GM12864 (cell line): ENCODE measurements around the gene DMTF1.
A peak's percentile ranks its signal among the peaks of the same experiment; 100 is the strongest.

Experiments
- DNase-seq: peaks from one replicate; pipeline ENCODE4 v3.0.0-alpha.2; 2011; ENCODE audit warnings: low read depth
- H3K4me3 ChIP-seq: 2 replicates; pipeline ENCODE4 v1.5.1; 2011; ENCODE audit warnings: mild to moderate bottlenecking, low read depth, low read length, control low read depth
- TF ChIP-seq, protein P1 (sequence below): IDR thresholded peaks from 2 replicates; pipeline ENCODE4 v1.5.1; 2011; ENCODE audit warnings: low read depth, mild to moderate bottlenecking, moderate library complexity, low read length, control low read depth, inconsistent platforms; ENCODE audit errors: missing control alignments

DMTF1 gene

DNA sequence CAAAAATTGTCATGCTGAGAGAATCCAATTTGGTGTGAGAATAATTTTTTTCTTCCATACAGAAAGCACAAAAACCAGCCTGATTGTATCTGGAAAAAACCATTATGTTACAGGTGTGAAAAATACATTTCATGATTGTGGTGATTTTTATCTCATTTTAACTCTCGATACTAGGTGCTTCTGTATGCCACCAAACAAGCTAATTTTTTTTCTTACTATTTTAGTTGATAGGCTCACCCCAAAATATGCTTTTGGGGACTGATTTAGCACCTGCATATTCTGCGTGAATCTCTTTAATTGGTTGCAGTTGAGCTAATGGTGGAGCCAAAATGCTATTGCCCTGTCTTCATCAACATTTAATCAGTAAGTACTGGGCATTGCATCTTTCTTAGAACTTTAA, 1.9 kb downstream of the DMTF1 start:
- TF ChIP-seq, protein P1, sequence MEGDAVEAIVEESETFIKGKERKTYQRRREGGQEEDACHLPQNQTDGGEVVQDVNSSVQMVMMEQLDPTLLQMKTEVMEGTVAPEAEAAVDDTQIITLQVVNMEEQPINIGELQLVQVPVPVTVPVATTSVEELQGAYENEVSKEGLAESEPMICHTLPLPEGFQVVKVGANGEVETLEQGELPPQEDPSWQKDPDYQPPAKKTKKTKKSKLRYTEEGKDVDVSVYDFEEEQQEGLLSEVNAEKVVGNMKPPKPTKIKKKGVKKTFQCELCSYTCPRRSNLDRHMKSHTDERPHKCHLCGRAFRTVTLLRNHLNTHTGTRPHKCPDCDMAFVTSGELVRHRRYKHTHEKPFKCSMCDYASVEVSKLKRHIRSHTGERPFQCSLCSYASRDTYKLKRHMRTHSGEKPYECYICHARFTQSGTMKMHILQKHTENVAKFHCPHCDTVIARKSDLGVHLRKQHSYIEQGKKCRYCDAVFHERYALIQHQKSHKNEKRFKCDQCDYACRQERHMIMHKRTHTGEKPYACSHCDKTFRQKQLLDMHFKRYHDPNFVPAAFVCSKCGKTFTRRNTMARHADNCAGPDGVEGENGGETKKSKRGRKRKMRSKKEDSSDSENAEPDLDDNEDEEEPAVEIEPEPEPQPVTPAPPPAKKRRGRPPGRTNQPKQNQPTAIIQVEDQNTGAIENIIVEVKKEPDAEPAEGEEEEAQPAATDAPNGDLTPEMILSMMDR = no peak
- DNase-seq = no peak
- peak overlapping the region; percentile 87 for H3K4me3 ChIP-seq

DNA sequence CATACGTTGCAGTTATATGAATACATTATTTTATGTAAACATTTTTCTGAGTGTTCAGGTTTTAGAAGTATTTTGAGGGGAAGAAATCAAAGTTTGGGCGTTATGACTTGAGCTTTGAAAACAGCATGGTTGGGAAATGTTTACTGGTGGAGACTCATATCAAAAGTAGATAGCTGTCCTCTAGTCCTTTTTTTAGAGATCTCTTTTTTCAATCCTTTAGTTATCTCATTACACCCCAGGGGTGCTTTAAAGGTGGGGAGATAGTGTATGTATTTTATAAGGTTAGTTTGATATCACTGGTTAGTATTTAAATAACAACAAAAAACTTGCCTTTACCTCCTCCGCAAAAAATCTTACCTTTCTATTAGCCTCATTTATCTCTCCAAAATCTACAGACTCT, 2.3 kb downstream of the DMTF1 start:
- TF ChIP-seq, protein P1 = no peak
- H3K4me3 ChIP-seq = peak overlapping the region; percentile 87
- no peak for DNase-seq

DNA sequence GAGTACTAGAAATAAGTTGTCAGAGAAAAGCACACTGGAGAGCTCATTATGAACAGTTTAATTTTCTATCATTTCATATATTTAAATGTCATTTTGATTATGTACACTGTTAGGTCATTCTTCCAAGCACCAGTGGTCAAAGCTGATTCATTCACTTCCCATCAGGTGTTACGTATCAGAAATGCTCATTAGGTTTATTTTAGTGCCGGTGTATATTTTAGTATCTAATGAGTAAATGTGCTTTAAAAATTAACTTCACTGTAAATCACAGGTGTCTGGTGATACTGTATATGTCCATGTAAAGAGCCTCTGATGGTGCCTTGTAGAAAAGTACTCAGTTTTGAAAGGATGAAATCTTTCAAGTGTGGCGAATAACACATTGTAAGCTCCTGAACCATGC, 3.5 kb downstream of the DMTF1 start:
- TF ChIP-seq, protein P1 = no peak
- no peak for DNase-seq
- peak overlapping the region; percentile 87 for H3K4me3 ChIP-seq

DNA sequence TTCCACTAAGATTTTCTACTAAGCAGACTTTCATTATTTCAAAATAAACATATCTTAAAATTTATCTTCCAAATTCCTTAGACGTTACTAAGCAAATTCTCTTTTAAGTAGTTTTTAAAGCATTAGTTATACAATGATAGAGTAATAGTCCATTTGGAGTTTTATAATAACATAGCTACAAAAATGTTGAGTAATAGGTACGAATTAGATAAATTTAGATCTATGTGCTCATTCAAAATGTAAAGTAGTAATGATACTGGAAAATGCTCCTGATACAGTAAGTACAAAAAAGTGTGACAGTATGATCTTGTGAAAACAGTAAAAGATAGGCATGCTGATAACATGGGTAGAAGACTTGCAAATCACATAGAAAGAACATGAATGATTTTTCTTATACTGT, 4.5 kb downstream of the DMTF1 start:
- TF ChIP-seq, protein P1 = no peak
- no peak for DNase-seq
- no peak overlapping the region; the same call in 1 of the 2 replicates for H3K4me3 ChIP-seq

DNA sequence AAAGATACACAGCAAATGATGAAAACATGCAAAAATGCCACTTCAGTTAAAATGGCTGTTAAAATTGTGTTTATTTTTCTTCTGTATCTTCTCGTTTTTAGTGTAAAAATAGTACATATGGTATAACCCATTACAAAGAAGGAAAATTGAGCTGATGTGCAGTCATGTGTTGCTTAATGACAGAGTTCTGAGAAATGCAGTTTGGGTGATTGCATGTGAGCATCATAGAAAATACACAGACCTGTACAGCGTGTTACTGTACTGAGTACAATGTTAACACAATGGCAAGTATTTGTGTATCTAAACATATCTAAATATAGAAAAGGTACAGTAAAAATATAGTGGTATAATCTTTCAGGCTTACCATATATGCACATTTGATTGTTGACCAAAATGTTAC, 7.3 kb downstream of the DMTF1 start:
- no peak for DNase-seq
- TF ChIP-seq, protein P1 = no peak
- no peak overlapping the region for H3K4me3 ChIP-seq

DNA sequence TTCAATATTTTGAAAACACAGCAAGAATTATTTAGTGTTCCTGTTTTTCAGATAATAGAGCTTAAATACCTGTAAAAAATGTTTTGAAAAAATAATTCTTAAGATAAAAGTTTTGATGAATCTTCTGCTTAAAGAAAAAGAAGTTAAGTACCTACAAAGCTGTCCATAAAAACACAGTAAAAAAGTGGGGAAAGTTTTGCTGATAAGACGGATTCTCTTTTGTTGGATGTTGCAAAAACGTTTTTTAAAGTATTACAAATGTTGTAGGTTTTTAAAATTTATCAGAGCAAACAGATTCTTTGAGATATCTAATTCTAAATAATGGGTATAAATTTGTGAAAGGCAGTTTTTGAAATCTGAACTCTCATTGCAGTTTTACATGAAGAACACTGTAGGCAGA, 12.2 kb downstream of the DMTF1 start:
- H3K4me3 ChIP-seq = no peak overlapping the region
- DNase-seq = no peak
- TF ChIP-seq, protein P1 = no peak

DNA sequence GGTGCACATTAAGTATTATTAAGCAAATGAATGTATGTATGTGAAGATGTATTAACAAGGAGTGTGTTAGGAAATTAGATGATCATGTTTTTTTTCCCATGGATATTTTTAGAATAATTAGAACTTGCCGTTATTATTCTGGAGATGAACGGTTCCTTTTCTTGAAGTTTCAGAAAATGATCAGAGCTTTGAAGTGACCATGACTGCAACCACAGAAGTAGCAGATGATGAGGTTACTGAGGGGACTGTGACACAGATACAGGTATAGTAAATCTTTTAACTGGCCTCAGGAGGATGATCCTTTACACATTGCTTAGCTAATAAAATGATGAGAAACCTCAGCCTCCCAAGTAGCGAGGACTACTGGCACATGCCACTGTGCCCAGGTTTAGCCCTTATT, 18.6 kb downstream of the DMTF1 start:
- H3K4me3 ChIP-seq = no peak overlapping the region
- no peak for DNase-seq
- TF ChIP-seq, protein P1 = no peak
